ENCODE measurements around the gene APLNR.

GRCh38 chr11:57228600-57228999 lies 8.4 kb downstream of the APLNR start:
- TF ChIP-seq EZH2 (IDR thresholded peaks at IDR 0.05; ENCODE audit: borderline replicate concordance, insufficient read depth, low read depth, low read length, poor library complexity, severe bottlenecking), result no peak
- TF ChIP-seq CTCF (IDR thresholded peaks at IDR 0.05), result no peak
